ENCODE measurements around the gene CHODL. TPM values are rescaled to one million over a fixed set of nuclear protein-coding genes. Genes with fewer than 3 reads are reported as not detected.

The CHODL gene
- total RNA-seq, 6 experiments from 2014 or later, result 0.11 TPM; not detected in 5

GRCh38 chr21:18269856-18270255, 25.2 kb downstream of the CHODL start:
- no peaks in the 10 kb centered on the region for H3K36me3 ChIP-seq
- ATAC-seq (no peak), DNase-seq (no peak)
- H3K4me1 ChIP-seq, result no peaks in the 10 kb centered on the region
- H3K27ac ChIP-seq, result no peak overlapping the region
- no peaks in the 10 kb centered on the region for H3K9me3 ChIP-seq
- intact Hi-C loops (cut with DNase I), result no loop called here
- H3K27me3 ChIP-seq, result no peaks in the 10 kb centered on the region
- no peak overlapping the region for H3K4me3 ChIP-seq
- no peak for TF ChIP-seq CTCF (IDR thresholded peaks at IDR 0.05)
- no peak for TF ChIP-seq POLR2A (IDR thresholded peaks at IDR 0.05)
- WGBS (ENCODE audit: insufficient coverage, low coverage, low lambda C conversion rate, missing lambda C conversion rate), result 67% methylated on average over 7 of the region's 7 CpGs

- Histone ChIP-seq H3K4me1 (no peaks in the 10 kb centered on the region), H3K4me3 (no peak overlapping the region), H3K27me3 (no peaks in the 10 kb centered on the region), H3K36me3 (no peaks in the 10 kb centered on the region), H3K27ac (no peak overlapping the region), H3K9me3 (no peaks in the 10 kb centered on the region)
- TF ChIP-seq CTCF (IDR thresholded peaks at IDR 0.05) (no peak), POLR2A (IDR thresholded peaks at IDR 0.05) (no peak)
- 51% methylated on average over 4 of the region's 4 CpGs for WGBS (ENCODE audit: insufficient coverage, low coverage, low lambda C conversion rate, missing lambda C conversion rate)
- intact Hi-C loops (cut with DNase I), result no loop called here
- DNase-seq, result no peak
- no peak for ATAC-seq
These were observed 28.8 kb downstream of the CHODL start for GRCh38 chr21:18273400-18273799.

- DNase-seq (no peak), ATAC-seq (no peak)
- Histone ChIP-seq H3K9me3 (no peaks in the 10 kb centered on the region), H3K4me3 (no peak overlapping the region), H3K27ac (no peak overlapping the region), H3K27me3 (no peaks in the 10 kb centered on the region), H3K36me3 (no peaks in the 10 kb centered on the region), H3K4me1 (no peaks in the 10 kb centered on the region)
- intact Hi-C loops (cut with DNase I), result no loop called here
- WGBS (ENCODE audit: insufficient coverage, low coverage, low lambda C conversion rate, missing lambda C conversion rate), result 51% methylated on average over 5 of the region's 5 CpGs
- TF ChIP-seq POLR2A (IDR thresholded peaks at IDR 0.05), result no peak
- no peak for TF ChIP-seq CTCF (IDR thresholded peaks at IDR 0.05)
These were observed 29.7 kb downstream of the CHODL start for GRCh38 chr21:18274370-18274769.

- TF ChIP-seq POLR2A (IDR thresholded peaks at IDR 0.05) (no peak), CTCF (IDR thresholded peaks at IDR 0.05) (no peak)
- no peak overlapping the region for H3K4me3 ChIP-seq
- H3K4me1 ChIP-seq, result no peaks in the 10 kb centered on the region
- H3K27ac ChIP-seq, result no peak overlapping the region
- intact Hi-C loops (cut with DNase I), result no loop called here
- H3K27me3 ChIP-seq, result no peaks in the 10 kb centered on the region
- no peaks in the 10 kb centered on the region for H3K36me3 ChIP-seq
- WGBS (ENCODE audit: insufficient coverage, low coverage, low lambda C conversion rate, missing lambda C conversion rate), result 27% methylated on average over 3 of the region's 3 CpGs
- no peak for ATAC-seq
- H3K9me3 ChIP-seq, result no peaks in the 10 kb centered on the region
- DNase-seq, result no peak
These were observed 31.1 kb downstream of the CHODL start for GRCh38 chr21:18275781-18276180.

- TF ChIP-seq POLR2A (IDR thresholded peaks at IDR 0.05), result no peak
- TF ChIP-seq CTCF (IDR thresholded peaks at IDR 0.05), result no peak
- WGBS (ENCODE audit: insufficient coverage, low coverage, low lambda C conversion rate, missing lambda C conversion rate), result 48% methylated on average over 4 of the region's 4 CpGs
These were observed 40.7 kb downstream of the CHODL start for GRCh38 chr21:18285379-18285778.

More at GRCh38 chr21:18285379-18285778, 40.7 kb downstream of the CHODL start:
- no peak overlapping the region for H3K4me3 ChIP-seq
- no peaks in the 10 kb centered on the region for H3K4me1 ChIP-seq
- no peak overlapping the region for H3K27ac ChIP-seq
- no peak for DNase-seq
- intact Hi-C loops (cut with DNase I), result no loop called here
- ATAC-seq, result no peak
- no peaks in the 10 kb centered on the region for H3K27me3 ChIP-seq
- H3K9me3 ChIP-seq, result no peaks in the 10 kb centered on the region
- H3K36me3 ChIP-seq, result no peaks in the 10 kb centered on the region
